ENCODE measurements around the gene CADPS. TPM values are rescaled to one million over a fixed set of nuclear protein-coding genes. Genes with fewer than 3 reads are reported as not detected.
A peak's percentile ranks its signal among the peaks of the same experiment; 100 is the strongest.

The CADPS gene
- total and polyA plus RNA-seq, 8 donors = 16.1 to 112 (median 26.0) TPM

GRCh38 chr3:62665627-62666437 lies 209.4 kb downstream of the CADPS start:
- H3K36me3 ChIP-seq = no peaks in the 10 kb centered on the region
- FAIRE-seq (no peak), DNase-seq (peak; percentile 36 to 85 (median 62)), ATAC-seq (peak; percentile 63 to 97 (median 92))
- H3K27me3 ChIP-seq = no peaks in the 10 kb centered on the region
- no peak overlapping the region for H3K27ac ChIP-seq
- 4 to 10% methylated on average over 10 of the region's 10 CpGs for WGBS, 2 donors
- intact Hi-C loops (cut with DNase I) = loop anchor here in 1 of 3 donors (10.0 kb wide), 1 partner anchor 559 kb away; no protein-coding TSS in a partner anchor
- no peaks in the 10 kb centered on the region for H3K4me1 ChIP-seq
- no peak overlapping the region for H3K4me3 ChIP-seq
- H3K9me3 ChIP-seq = no peaks in the 10 kb centered on the region
- TF ChIP-seq, protein P1, sequence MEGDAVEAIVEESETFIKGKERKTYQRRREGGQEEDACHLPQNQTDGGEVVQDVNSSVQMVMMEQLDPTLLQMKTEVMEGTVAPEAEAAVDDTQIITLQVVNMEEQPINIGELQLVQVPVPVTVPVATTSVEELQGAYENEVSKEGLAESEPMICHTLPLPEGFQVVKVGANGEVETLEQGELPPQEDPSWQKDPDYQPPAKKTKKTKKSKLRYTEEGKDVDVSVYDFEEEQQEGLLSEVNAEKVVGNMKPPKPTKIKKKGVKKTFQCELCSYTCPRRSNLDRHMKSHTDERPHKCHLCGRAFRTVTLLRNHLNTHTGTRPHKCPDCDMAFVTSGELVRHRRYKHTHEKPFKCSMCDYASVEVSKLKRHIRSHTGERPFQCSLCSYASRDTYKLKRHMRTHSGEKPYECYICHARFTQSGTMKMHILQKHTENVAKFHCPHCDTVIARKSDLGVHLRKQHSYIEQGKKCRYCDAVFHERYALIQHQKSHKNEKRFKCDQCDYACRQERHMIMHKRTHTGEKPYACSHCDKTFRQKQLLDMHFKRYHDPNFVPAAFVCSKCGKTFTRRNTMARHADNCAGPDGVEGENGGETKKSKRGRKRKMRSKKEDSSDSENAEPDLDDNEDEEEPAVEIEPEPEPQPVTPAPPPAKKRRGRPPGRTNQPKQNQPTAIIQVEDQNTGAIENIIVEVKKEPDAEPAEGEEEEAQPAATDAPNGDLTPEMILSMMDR (IDR thresholded peaks at IDR 0.05) = peak; percentile 14 to 57 (median 44)

DNA sequence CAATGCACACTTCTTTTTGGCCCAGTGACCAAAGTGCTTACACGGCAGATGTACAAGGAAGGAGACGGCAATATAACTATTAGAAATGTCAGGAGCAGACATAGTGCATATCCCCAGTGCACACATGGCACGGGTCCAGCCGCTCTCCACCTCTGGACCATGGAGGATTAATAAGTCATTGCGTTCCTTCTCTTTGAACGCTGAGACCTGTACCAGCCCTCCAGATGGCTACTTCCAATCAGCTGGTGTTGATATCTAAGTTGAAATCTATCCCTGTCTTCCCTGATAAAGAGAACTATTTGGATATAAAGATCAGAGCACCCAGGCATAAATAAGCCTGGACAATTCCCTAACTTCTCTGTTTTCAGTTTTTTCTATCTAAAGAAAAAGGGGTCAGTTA lies 212.5 kb downstream of the CADPS start:
- FAIRE-seq = no peak
- DNase-seq = peak in 1 of 6 donors; percentile 15

GRCh38 chr3:62659660-62660059 lies 215.6 kb downstream of the CADPS start:
- H3K4me3 ChIP-seq = no peak overlapping the region
- ATAC-seq = no peak
- H3K4me1 ChIP-seq = no peaks in the 10 kb centered on the region
- no peaks in the 10 kb centered on the region for H3K27me3 ChIP-seq
- WGBS, 2 donors = 58 to 68% methylated on average over 4 of the region's 4 CpGs
- no peaks in the 10 kb centered on the region for H3K36me3 ChIP-seq
- no peak overlapping the region for H3K27ac ChIP-seq
- intact Hi-C loops (cut with DNase I) = loop anchor here in 1 of 3 donors (10.0 kb wide), 1 partner anchor 565 kb away; no protein-coding TSS in a partner anchor
- H3K9me3 ChIP-seq = no peaks in the 10 kb centered on the region
- DNase-seq = no peak
- TF ChIP-seq, protein P1 (IDR thresholded peaks at IDR 0.05) = no peak
- no peak for FAIRE-seq

More for the DNA sequence above, 212.5 kb downstream of the CADPS start:
- peak in 1 of 4 donors; percentile 48 for ATAC-seq
- H3K4me1 ChIP-seq = no peaks in the 10 kb centered on the region
- no peak overlapping the region for H3K4me3 ChIP-seq
- TF ChIP-seq, protein P1 (IDR thresholded peaks at IDR 0.05) = no peak
- H3K36me3 ChIP-seq = no peaks in the 10 kb centered on the region
- 57 to 63% methylated on average over 6 of the region's 6 CpGs for WGBS, 2 donors
- no peaks in the 10 kb centered on the region for H3K9me3 ChIP-seq
- intact Hi-C loops (cut with DNase I) = loop anchor here in 1 of 3 donors (10.0 kb wide), 1 partner anchor 562 kb away; no protein-coding TSS in a partner anchor
- H3K27ac ChIP-seq = no peak overlapping the region
- no peaks in the 10 kb centered on the region for H3K27me3 ChIP-seq

DNA sequence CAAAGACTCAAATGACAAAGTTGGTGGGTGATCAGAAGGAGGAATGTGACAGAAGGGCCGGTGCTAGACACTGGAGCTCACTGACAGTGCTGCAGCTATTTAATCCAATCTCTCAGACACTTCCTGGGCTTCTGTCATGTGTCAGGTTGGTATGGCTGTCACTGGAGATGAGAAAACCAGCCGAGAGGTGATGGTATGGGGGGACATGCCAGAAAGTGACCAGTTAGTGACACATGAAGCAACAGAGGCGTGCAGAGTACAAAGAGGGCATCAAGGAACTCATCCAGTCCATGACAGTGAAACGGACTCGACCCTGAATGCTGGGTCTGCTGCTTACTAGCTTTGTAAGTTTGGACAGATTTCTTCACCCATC lies 219.5 kb downstream of the CADPS start:
- WGBS, 2 donors = 62 to 72% methylated on average over 5 of the region's 5 CpGs
- no peaks in the 10 kb centered on the region for H3K36me3 ChIP-seq
- DNase-seq = no peak
- H3K27me3 ChIP-seq = no peaks in the 10 kb centered on the region
- no peaks in the 10 kb centered on the region for H3K4me1 ChIP-seq
- H3K9me3 ChIP-seq = no peaks in the 10 kb centered on the region
- H3K27ac ChIP-seq = no peak overlapping the region
- intact Hi-C loops (cut with DNase I) = no loop called here
- no peak for ATAC-seq
- FAIRE-seq = no peak
- TF ChIP-seq, protein P1 (IDR thresholded peaks at IDR 0.05) = no peak
- H3K4me3 ChIP-seq = no peak overlapping the region
